Naive thymus-derived CD4-positive, alpha-beta T cell (primary cell): Measurements from ENCODE around the gene MACF1. TPM values are rescaled to one million over a fixed set of nuclear protein-coding genes. Genes with fewer than 3 reads are reported as not detected.

ENCODE experiments used
- ATAC-seq: fragments of 150-1000 bp; cut with Tn5 transposase; 2 replicates; pipeline ENCODE4 v1.10.0; 2021; ENCODE audit warnings: mild to moderate bottlenecking, moderate library complexity
- CTCF ChIA-PET: fragments of 350-600 bp; sonication (Branson Sonifier 250); formaldehyde crosslinking; loops from one replicate; lab custom pipeline; 2021; ENCODE audit warnings: antibody characterized with exemption; lab: Charles Lee
- POLR2A ChIA-PET: fragments of 350-600 bp; sonication (Branson Sonifier 250); formaldehyde crosslinking; loops from one replicate; lab custom pipeline; 2021; ENCODE audit warnings: antibody characterized with exemption, inconsistent platforms; lab: Charles Lee
- DNase-seq, 9 donors: peaks; one replicate each; pipeline versions ENCODE4 v3.0.0 to v3.0.0-alpha.2; 2020 to 2022; ENCODE audit warnings: mixed read lengths in 1 of 9
- H3K27ac ChIP-seq: one replicate; pipeline ENCODE4 v1.7.0; 2013; ENCODE audit warnings: mild to moderate bottlenecking, low read depth, low read length, moderate library complexity
- H3K27me3 ChIP-seq, 2 donors: one replicate each; pipeline ENCODE4 v1.7.0; 2013; ENCODE audit warnings: low read length in 2 of 2, mild to moderate bottlenecking in 2 of 2, moderate library complexity in 2 of 2; ENCODE audit not compliant: control insufficient read depth in 2 of 2, insufficient read depth in 2 of 2
- H3K36me3 ChIP-seq, 3 experiments: 1 replicate in 2 of 3; 2 replicates in 1 of 3; pipeline ENCODE4 v1.7.0; 2013; ENCODE audit warnings: low read length in 3 of 3, mild to moderate bottlenecking in 3 of 3, moderate library complexity in 1 of 3; ENCODE audit not compliant: insufficient read depth in 3 of 3, control insufficient read depth in 2 of 3
- H3K4me1 ChIP-seq, 2 donors: one replicate each; pipeline ENCODE4 v1.7.0; 2013; ENCODE audit warnings: low read length in 2 of 2, mild to moderate bottlenecking in 2 of 2, moderate library complexity in 1 of 2; ENCODE audit not compliant: control insufficient read depth in 2 of 2, insufficient read depth in 2 of 2
- H3K4me3 ChIP-seq: 2 replicates; pipeline ENCODE4 v1.7.0; 2013; ENCODE audit warnings: mild to moderate bottlenecking, low read length
- H3K9me3 ChIP-seq, 3 experiments: 1 replicate in 2 of 3; 2 replicates in 1 of 3; pipeline ENCODE4 v1.7.0; 2013; ENCODE audit warnings: low read length in 3 of 3; ENCODE audit not compliant: control insufficient read depth in 2 of 3
- H3K27ac Mint-ChIP-seq, 9 donors: one replicate each; pipeline ENCODE4 v1.8.0; 2020 to 2022; ENCODE audit warnings: mixed read lengths in 9 of 9, mild to moderate bottlenecking in 8 of 9, moderate library complexity in 5 of 9, inconsistent platforms in 2 of 9
- H3K27me3 Mint-ChIP-seq, 5 donors: one replicate each; pipeline ENCODE4 v1.8.0; 2021 to 2022; ENCODE audit warnings: mixed read lengths in 5 of 5, mild to moderate bottlenecking in 1 of 5
- H3K36me3 Mint-ChIP-seq, 5 donors: one replicate each; pipeline ENCODE4 v1.8.0; 2020 to 2022; ENCODE audit warnings: mixed read lengths in 5 of 5, mild to moderate bottlenecking in 3 of 5, inconsistent platforms in 1 of 5
- H3K4me1 Mint-ChIP-seq, 7 donors: one replicate each; pipeline ENCODE4 v1.8.0; 2020 to 2022; ENCODE audit warnings: mixed read lengths in 7 of 7, mild to moderate bottlenecking in 3 of 7, inconsistent platforms in 1 of 7
- H3K4me3 Mint-ChIP-seq, 10 donors: one replicate each; pipeline ENCODE4 v1.8.0; 2020 to 2022; ENCODE audit warnings: mild to moderate bottlenecking in 10 of 10, mixed read lengths in 10 of 10, moderate library complexity in 6 of 10, inconsistent platforms in 2 of 10
- H3K9me3 Mint-ChIP-seq, 11 donors: one replicate each; pipeline ENCODE4 v1.8.0; 2020 to 2022; ENCODE audit warnings: mixed read lengths in 11 of 11, mild to moderate bottlenecking in 4 of 11, inconsistent platforms in 1 of 11, moderate library complexity in 1 of 11
- intact Hi-C, 2 donors: fragments of 100-400 bp; cut with micrococcal nuclease; formaldehyde crosslinking; loops; one replicate each; pipeline ENCODE4 v1.15.1; 2023
- polyA plus RNA-seq, 2 donors: library from polyadenylated mRNA; unstranded; fragments of 300-500 nt; fragmentation: Illumina TruSeq; gene quantifications; one replicate each; pipeline ENCODE4 v1.2.3, GENCODE V29; 2021
- total RNA-seq, 6 experiments: library from RNA in 5 of 6; stranded (reverse) in 5 of 6; gene quantifications; 1 replicate in 5 of 6; 2 replicates in 1 of 6; pipeline ENCODE4 v1.2.3 and lab custom pipeline; 2021 to 2026

Gene MACF1
- total and polyA plus RNA-seq, 7 experiments from 2014 or later: 21.2 to 409 (median 288) TPM

GRCh38 chr1:39283858-39284257, 79.4 kb downstream of the MACF1 start:
- DNase-seq (no peak), ATAC-seq (no peak)
- POLR2A ChIA-PET: no interaction called here
- intact Hi-C loops: no loop called here
- Histone ChIP-seq H3K9me3 (no peaks in the 10 kb centered on the region), H3K27ac (peak overlapping the region; percentile 11), H3K4me1 (peaks cover 0 to 2% of the 10 kb centered on the region in 2 donors), H3K36me3 (peaks cover 20 to 69% (median 33%) of the 10 kb centered on the region in 3 experiments), H3K4me3 (no peak overlapping the region), H3K27me3 (no peaks in the 10 kb centered on the region)
- CTCF ChIA-PET: interaction anchor here (0.6 to 1.0 kb wide), 3 partner anchors 89 to 121 kb away, joined by 3 to 4 read pairs (median 3); no protein-coding TSS in a partner anchor
- Mint-ChIP-seq H3K27ac (peak overlapping the region in 5 of 9 donors; percentile 12 to 62 (median 40)), H3K4me3 (no peak overlapping the region), H3K4me1 (peaks cover 0 to 10% (median 7%) of the 10 kb centered on the region in 7 donors), H3K27me3 (no peaks in the 10 kb centered on the region), H3K36me3 (peaks cover 4 to 52% (median 29%) of the 10 kb centered on the region in 5 donors), H3K9me3 (no peaks in the 10 kb centered on the region)

DNA sequence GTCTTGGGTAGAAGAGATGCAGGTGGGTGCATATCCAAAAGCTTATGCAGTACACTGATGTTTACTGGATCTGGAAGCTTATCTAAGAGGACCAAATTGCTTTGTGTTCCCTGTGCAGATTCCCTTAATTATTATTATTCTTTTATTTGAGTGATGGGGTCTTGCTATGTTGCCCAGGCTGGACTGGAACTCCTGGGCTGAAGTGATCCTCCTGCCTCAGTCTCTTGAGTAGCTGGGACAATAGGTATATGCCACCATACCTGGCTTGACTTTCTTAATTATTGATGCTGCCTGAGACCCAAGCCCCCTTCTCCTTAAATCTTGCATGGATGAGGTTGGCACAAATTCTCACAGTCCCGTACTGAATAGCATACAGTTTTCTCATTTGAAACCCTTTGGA, 83.0 kb downstream of the MACF1 start:
- intact Hi-C loops: no loop called here
- Histone ChIP-seq H3K4me3 (no peak overlapping the region), H3K9me3 (no peaks in the 10 kb centered on the region), H3K36me3 (peaks cover 34 to 86% (median 35%) of the 10 kb centered on the region in 3 experiments), H3K27ac (no peak overlapping the region), H3K27me3 (no peaks in the 10 kb centered on the region), H3K4me1 (no peaks in the 10 kb centered on the region)
- ChIA-PET POLR2A (interaction anchor here (0.7 kb wide), 1 partner anchor 74 kb away, joined by 3 read pairs; no protein-coding TSS in a partner anchor), CTCF (interaction anchor here (1.1 kb wide), 1 partner anchor 30 kb away, joined by 3 read pairs; no protein-coding TSS in a partner anchor)
- Mint-ChIP-seq H3K27ac (no peak overlapping the region), H3K36me3 (peaks cover 4 to 71% (median 42%) of the 10 kb centered on the region in 5 donors), H3K9me3 (no peaks in the 10 kb centered on the region), H3K27me3 (no peaks in the 10 kb centered on the region), H3K4me1 (peaks cover 0 to 4% (median 0%) of the 10 kb centered on the region in 7 donors), H3K4me3 (no peak overlapping the region)
- DNase-seq (no peak), ATAC-seq (no peak)

DNA sequence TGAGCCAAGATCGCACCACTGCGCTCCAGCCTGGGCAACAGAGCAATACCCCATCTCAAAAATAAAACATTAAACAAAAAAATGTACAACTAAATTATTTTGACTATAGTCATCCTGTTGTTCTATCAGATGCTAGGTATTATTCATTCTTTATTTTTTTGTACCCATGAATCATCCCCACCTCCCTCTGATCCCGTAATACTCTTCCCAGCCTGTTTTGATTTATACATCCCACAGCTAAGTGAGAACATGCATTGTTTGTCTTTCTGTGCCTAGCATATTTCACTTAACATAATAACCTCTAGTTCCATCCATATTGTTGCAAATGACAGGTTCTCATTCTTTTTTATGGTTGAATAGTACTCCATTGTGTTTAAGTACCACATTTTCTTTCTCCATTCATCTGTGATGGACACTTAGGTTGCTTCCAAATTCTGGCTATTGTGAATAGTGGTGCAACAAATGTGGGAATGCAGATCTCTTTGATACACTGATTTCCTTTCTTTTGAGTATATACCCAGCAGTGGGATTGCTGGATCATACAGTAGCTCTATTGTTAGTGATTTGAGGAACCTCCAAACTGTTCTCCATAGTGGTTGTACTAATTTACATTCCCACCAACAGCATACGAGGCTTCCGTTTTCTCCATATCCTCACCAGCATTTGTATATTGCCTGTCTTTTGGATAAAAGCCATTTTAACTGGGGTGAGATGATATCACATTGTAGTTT, 84.4 kb downstream of the MACF1 start:
- Histone ChIP-seq H3K36me3 (peaks cover 34 to 86% (median 38%) of the 10 kb centered on the region in 3 experiments), H3K4me1 (no peaks in the 10 kb centered on the region), H3K27me3 (no peaks in the 10 kb centered on the region), H3K27ac (no peak overlapping the region), H3K9me3 (no peaks in the 10 kb centered on the region), H3K4me3 (no peak overlapping the region)
- Mint-ChIP-seq H3K36me3 (peaks cover 4 to 69% (median 40%) of the 10 kb centered on the region in 5 donors), H3K4me3 (no peak overlapping the region), H3K4me1 (peaks cover 0 to 9% (median 0%) of the 10 kb centered on the region in 7 donors), H3K27me3 (no peaks in the 10 kb centered on the region), H3K27ac (peak overlapping the region in 1 of 9 donors; percentile 22), H3K9me3 (no peaks in the 10 kb centered on the region)
- CTCF ChIA-PET: no interaction called here
- ATAC-seq: no peak
- intact Hi-C loops: no loop called here
- no peak for DNase-seq
- POLR2A ChIA-PET: no interaction called here

- no peak overlapping the region for H3K27ac ChIP-seq
- H3K4me3 ChIP-seq: no peak overlapping the region
- CTCF ChIA-PET: interaction anchor here (0.9 kb wide), 1 partner anchor 89 kb away, joined by 3 read pairs; no protein-coding TSS in a partner anchor
- peaks cover 0 to 11% (median 0%) of the 10 kb centered on the region in 7 donors for H3K4me1 Mint-ChIP-seq
- H3K9me3 ChIP-seq: no peaks in the 10 kb centered on the region
- no peaks in the 10 kb centered on the region for H3K27me3 ChIP-seq
- DNase-seq (no peak), ATAC-seq (no peak)
- H3K27ac Mint-ChIP-seq: peak overlapping the region in 1 of 9 donors; percentile 91
- no peaks in the 10 kb centered on the region for H3K4me1 ChIP-seq
- POLR2A ChIA-PET: no interaction called here
- no peaks in the 10 kb centered on the region for H3K27me3 Mint-ChIP-seq
- no peak overlapping the region for H3K4me3 Mint-ChIP-seq
- intact Hi-C loops: no loop called here
- peaks cover 42 to 84% (median 42%) of the 10 kb centered on the region in 3 experiments for H3K36me3 ChIP-seq
- H3K36me3 Mint-ChIP-seq: peaks cover 11 to 74% (median 37%) of the 10 kb centered on the region in 5 donors
- no peaks in the 10 kb centered on the region for H3K9me3 Mint-ChIP-seq
Measured at GRCh38 chr1:39292401-39292800, 87.9 kb downstream of the MACF1 start.

- Mint-ChIP-seq H3K36me3 (peaks cover 14 to 78% (median 42%) of the 10 kb centered on the region in 5 donors), H3K27ac (peak overlapping the region in 5 of 9 donors; percentile 18 to 56 (median 34)), H3K27me3 (no peaks in the 10 kb centered on the region), H3K4me1 (peaks cover 0 to 11% (median 0%) of the 10 kb centered on the region in 7 donors), H3K4me3 (no peak overlapping the region), H3K9me3 (no peaks in the 10 kb centered on the region)
- intact Hi-C loops: no loop called here
- Histone ChIP-seq H3K4me3 (no peak overlapping the region), H3K27me3 (no peaks in the 10 kb centered on the region), H3K36me3 (peaks cover 42 to 83% (median 43%) of the 10 kb centered on the region in 3 experiments), H3K4me1 (no peaks in the 10 kb centered on the region), H3K9me3 (no peaks in the 10 kb centered on the region), H3K27ac (no peak overlapping the region)
- DNase-seq (no peak), ATAC-seq (no peak)
- ChIA-PET CTCF (interaction anchor here (0.8 kb wide), 1 partner anchor 106 kb away, joined by 4 read pairs; no protein-coding TSS in a partner anchor), POLR2A (interaction anchor here (0.6 kb wide), 1 partner anchor 72 kb away, joined by 8 read pairs; no protein-coding TSS in a partner anchor)
Measured at GRCh38 chr1:39293375-39294070, 89.0 kb downstream of the MACF1 start.

GRCh38 chr1:39294531-39294930, 90.0 kb downstream of the MACF1 start:
- Histone ChIP-seq H3K4me3 (no peak overlapping the region), H3K27ac (no peak overlapping the region), H3K4me1 (no peaks in the 10 kb centered on the region), H3K9me3 (no peaks in the 10 kb centered on the region), H3K36me3 (peaks cover 35 to 83% (median 43%) of the 10 kb centered on the region in 3 experiments), H3K27me3 (no peaks in the 10 kb centered on the region)
- CTCF ChIA-PET: interaction anchor here (0.8 kb wide), 1 partner anchor 107 kb away, joined by 4 read pairs; no protein-coding TSS in a partner anchor
- peak overlapping the region in 5 of 9 donors; percentile 7 to 70 (median 34) for H3K27ac Mint-ChIP-seq
- no peaks in the 10 kb centered on the region for H3K27me3 Mint-ChIP-seq
- no peaks in the 10 kb centered on the region for H3K9me3 Mint-ChIP-seq
- DNase-seq (no peak), ATAC-seq (no peak)
- intact Hi-C loops: no loop called here
- H3K4me3 Mint-ChIP-seq: no peak overlapping the region
- H3K36me3 Mint-ChIP-seq: peaks cover 14 to 78% (median 41%) of the 10 kb centered on the region in 5 donors
- POLR2A ChIA-PET: no interaction called here
- H3K4me1 Mint-ChIP-seq: peaks cover 0 to 11% (median 0%) of the 10 kb centered on the region in 7 donors
